B cell (primary cell): Measurements from ENCODE around the gene GGACT.

Experiments
- CTCF ChIP-seq: fragments of 200-600 bp; IDR thresholded peaks from one replicate; pipeline ENCODE4 v1.8.0; 2022; ENCODE audit warnings: antibody characterized with exemption, mild to moderate bottlenecking
- EZH2 ChIP-seq: IDR thresholded peaks from 2 replicates; pipeline ENCODE4 v1.6.1; 2012; ENCODE audit warnings: borderline replicate concordance, low read depth, mild to moderate bottlenecking, moderate library complexity, low read length; ENCODE audit not compliant: insufficient read depth, poor library complexity, severe bottlenecking

GRCh38 chr13:100600915-100601314, 12.3 kb upstream of the GGACT start:
- TF ChIP-seq EZH2: no peak
- no peak for TF ChIP-seq CTCF
